HUDEP-2 (cell line): ENCODE data around the gene DMD.

Source experiments
- DNase-seq, 76 experiments: peaks; one replicate each; lab custom pipeline; 2025; ENCODE audit not compliant: unreplicated experiment in 76 of 76; lab: John Stamatoyannopoulos, UW

DMD gene

GRCh38 chrX:32520789-32521188, 690.6 kb downstream of the DMD start:
- no peak for DNase-seq

GRCh38 chrX:32514986-32515385, 696.4 kb downstream of the DMD start:
- no peak for DNase-seq

GRCh38 chrX:32501606-32502005, 709.7 kb downstream of the DMD start:
- DNase-seq: no peak

GRCh38 chrX:32496671-32497070, 714.7 kb downstream of the DMD start:
- no peak for DNase-seq

GRCh38 chrX:32495855-32496254, 715.5 kb downstream of the DMD start:
- no peak for DNase-seq

GRCh38 chrX:32489125-32489524, 722.2 kb downstream of the DMD start:
- DNase-seq: no peak

- peak in 1 of 76 experiments; percentile 0 for DNase-seq
Observed at GRCh38 chrX:32483534-32484136, 727.7 kb downstream of the DMD start.

- DNase-seq: no peak
Observed at GRCh38 chrX:32480019-32480418, 731.3 kb downstream of the DMD start.

GRCh38 chrX:32472364-32472763, 739.0 kb downstream of the DMD start:
- DNase-seq: no peak

GRCh38 chrX:32455704-32456103, 755.6 kb downstream of the DMD start:
- DNase-seq: no peak

GRCh38 chrX:32451954-32452695, 759.2 kb downstream of the DMD start:
- DNase-seq: no peak

GRCh38 chrX:32448945-32449344, 762.4 kb downstream of the DMD start:
- DNase-seq: no peak

- peak in 5 of 76 experiments; percentile 0 to 38 (median 2) for DNase-seq
Observed at GRCh38 chrX:32448320-32448719, 763.0 kb downstream of the DMD start.

- DNase-seq: no peak
Observed at GRCh38 chrX:32447640-32448039, 763.7 kb downstream of the DMD start.

GRCh38 chrX:32443841-32444240, 767.5 kb downstream of the DMD start:
- DNase-seq: no peak

GRCh38 chrX:32421266-32421665, 790.1 kb downstream of the DMD start:
- DNase-seq: no peak

- peak in 1 of 76 experiments; percentile 0 for DNase-seq
Observed at GRCh38 chrX:32408389-32408788, 803.0 kb downstream of the DMD start.

- no peak for DNase-seq
Observed at GRCh38 chrX:32397562-32398216, 813.7 kb downstream of the DMD start.

- DNase-seq: no peak
Observed at GRCh38 chrX:32395878-32396277, 815.5 kb downstream of the DMD start.

GRCh38 chrX:32392655-32393054, 818.7 kb downstream of the DMD start:
- no peak for DNase-seq

- DNase-seq: no peak
Observed at GRCh38 chrX:32370456-32371205, 840.7 kb downstream of the DMD start.
